Measurements from ENCODE around the gene FBH1. TPM values are rescaled to one million over a fixed set of nuclear protein-coding genes. Genes with fewer than 3 reads are reported as not detected.

FBH1 gene
- total and polyA plus RNA-seq, 4 donors = 19.9 to 58.4 (median 48.1) TPM

DNA sequence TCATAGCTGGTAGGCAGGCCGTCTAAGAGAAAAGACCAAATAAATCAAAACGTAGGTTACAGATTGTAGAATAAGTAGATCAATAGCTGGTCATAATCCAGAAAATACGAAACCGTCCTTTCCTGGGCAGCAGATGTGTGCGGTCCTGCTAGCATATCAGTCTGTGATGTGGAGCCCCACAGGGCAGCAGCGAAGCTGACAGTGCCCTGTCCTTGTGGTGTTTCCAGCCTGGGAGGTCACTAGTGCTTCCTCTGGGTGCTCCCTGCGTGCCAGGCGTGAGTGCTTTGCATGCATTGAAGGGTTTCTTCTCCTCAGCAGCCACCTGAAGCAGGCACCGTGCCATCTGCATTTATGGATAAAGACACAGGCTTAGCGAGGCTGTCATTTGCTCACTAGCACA lies 45.6 kb downstream of the FBH1 start:
- Histone ChIP-seq H3K27me3 (ENCODE audit: control insufficient read depth in 4 of 4, insufficient read depth in 4 of 4, low read length in 3 of 4) (no peaks in the 10 kb centered on the region), H3K9me3 (ENCODE audit: control insufficient read depth in 4 of 4, low read length in 3 of 4) (no peaks in the 10 kb centered on the region), H3K36me3 (ENCODE audit: control insufficient read depth in 4 of 4, insufficient read depth in 3 of 4, low read depth in 1 of 4, low read length in 3 of 4) (peaks cover 9 to 23% (median 18%) of the 10 kb centered on the region in 4 donors), H3K27ac (ENCODE audit: low read depth in 1 of 2, low read length in 2 of 2) (peak overlapping the region in 1 of 2 donors; percentile 23), H3K9ac (ENCODE audit: low read depth in 1 of 2, low read length in 2 of 2) (no peak overlapping the region), H3K4me3 (ENCODE audit: low read depth in 1 of 3, low read length in 3 of 3) (no peak overlapping the region), H3K4me1 (ENCODE audit: control insufficient read depth in 4 of 4, insufficient read depth in 4 of 4, low read length in 3 of 4) (peaks cover 9 to 15% (median 11%) of the 10 kb centered on the region in 4 donors)
- WGBS = 62% methylated on average over 10 of the region's 10 CpGs
- no peak for DNase-seq (ENCODE audit: low spot score)
- TF ChIP-seq NR2F2 (IDR thresholded peaks at IDR 0.05) (no peak), GABPA (IDR thresholded peaks at IDR 0.05 in 1 of 2, conservative IDR thresholded peaks at IDR 0.05 in 1 of 2) (no peak), HNF4A (conservative IDR thresholded peaks at IDR 0.05) (peak in 1 of 2 donors; percentile 12), RXRA (IDR thresholded peaks at IDR 0.05) (peak in 1 of 2 donors; percentile 12)
- TF ChIP-seq, protein P1, sequence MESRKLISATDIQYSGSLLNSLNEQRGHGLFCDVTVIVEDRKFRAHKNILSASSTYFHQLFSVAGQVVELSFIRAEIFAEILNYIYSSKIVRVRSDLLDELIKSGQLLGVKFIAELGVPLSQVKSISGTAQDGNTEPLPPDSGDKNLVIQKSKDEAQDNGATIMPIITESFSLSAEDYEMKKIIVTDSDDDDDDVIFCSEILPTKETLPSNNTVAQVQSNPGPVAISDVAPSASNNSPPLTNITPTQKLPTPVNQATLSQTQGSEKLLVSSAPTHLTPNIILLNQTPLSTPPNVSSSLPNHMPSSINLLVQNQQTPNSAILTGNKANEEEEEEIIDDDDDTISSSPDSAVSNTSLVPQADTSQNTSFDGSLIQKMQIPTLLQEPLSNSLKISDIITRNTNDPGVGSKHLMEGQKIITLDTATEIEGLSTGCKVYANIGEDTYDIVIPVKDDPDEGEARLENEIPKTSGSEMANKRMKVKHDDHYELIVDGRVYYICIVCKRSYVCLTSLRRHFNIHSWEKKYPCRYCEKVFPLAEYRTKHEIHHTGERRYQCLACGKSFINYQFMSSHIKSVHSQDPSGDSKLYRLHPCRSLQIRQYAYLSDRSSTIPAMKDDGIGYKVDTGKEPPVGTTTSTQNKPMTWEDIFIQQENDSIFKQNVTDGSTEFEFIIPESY (IDR thresholded peaks at IDR 0.05) = no peak
- TF ChIP-seq, protein P2, sequence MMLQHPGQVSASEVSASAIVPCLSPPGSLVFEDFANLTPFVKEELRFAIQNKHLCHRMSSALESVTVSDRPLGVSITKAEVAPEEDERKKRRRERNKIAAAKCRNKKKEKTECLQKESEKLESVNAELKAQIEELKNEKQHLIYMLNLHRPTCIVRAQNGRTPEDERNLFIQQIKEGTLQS (IDR thresholded peaks at IDR 0.05) = no peak

DNA sequence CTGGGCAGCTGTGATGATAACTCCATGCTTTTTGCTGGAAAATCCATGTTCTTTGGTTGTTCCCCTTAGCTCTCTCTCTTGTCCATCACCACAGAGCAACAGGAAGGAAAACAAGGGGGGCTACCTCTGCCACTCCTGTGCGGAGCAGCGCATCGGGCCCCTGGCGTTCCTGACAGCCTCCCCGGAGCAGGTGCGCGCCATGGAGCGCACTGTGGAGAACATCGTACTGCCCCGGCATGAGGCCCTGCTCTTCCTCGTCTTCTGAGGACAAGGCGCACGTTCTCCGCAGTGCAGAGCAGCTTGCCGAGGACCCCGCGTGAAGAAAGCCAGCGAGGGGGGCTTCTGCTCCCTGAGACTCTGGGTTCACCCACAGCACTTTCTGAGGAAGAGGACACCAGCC lies 47.0 kb downstream of the FBH1 start:
- WGBS = 97% methylated on average over 18 of the region's 18 CpGs
- peaks cover 5 to 8% (median 7%) of the 10 kb centered on the region in 4 donors for H3K4me1 ChIP-seq (ENCODE audit: control insufficient read depth in 4 of 4, insufficient read depth in 4 of 4, low read length in 3 of 4)
- DNase-seq (ENCODE audit: low spot score) = no peak
- no peak overlapping the region for H3K4me3 ChIP-seq (ENCODE audit: low read depth in 1 of 3, low read length in 3 of 3)
- H3K27me3 ChIP-seq (ENCODE audit: control insufficient read depth in 4 of 4, insufficient read depth in 4 of 4, low read length in 3 of 4) = no peaks in the 10 kb centered on the region
- H3K36me3 ChIP-seq (ENCODE audit: control insufficient read depth in 4 of 4, insufficient read depth in 3 of 4, low read depth in 1 of 4, low read length in 3 of 4) = peaks cover 9 to 23% (median 18%) of the 10 kb centered on the region in 4 donors
- TF ChIP-seq YY1 (IDR thresholded peaks at IDR 0.05) (no peak), HNF4G (IDR thresholded peaks at IDR 0.05) (no peak), FOXA1 (IDR thresholded peaks at IDR 0.05) (no peak), FOXA2 (IDR thresholded peaks at IDR 0.05) (no peak), GABPA (IDR thresholded peaks at IDR 0.05 in 1 of 2, conservative IDR thresholded peaks at IDR 0.05 in 1 of 2) (no peak), RXRA (IDR thresholded peaks at IDR 0.05) (no peak)
- TF ChIP-seq, protein P1 (IDR thresholded peaks at IDR 0.05) = no peak
- H3K9ac ChIP-seq (ENCODE audit: low read depth in 1 of 2, low read length in 2 of 2) = no peak overlapping the region
- H3K9me3 ChIP-seq (ENCODE audit: control insufficient read depth in 4 of 4, low read length in 3 of 4) = no peaks in the 10 kb centered on the region
- no peak overlapping the region for H3K27ac ChIP-seq (ENCODE audit: low read depth in 1 of 2, low read length in 2 of 2)

DNA sequence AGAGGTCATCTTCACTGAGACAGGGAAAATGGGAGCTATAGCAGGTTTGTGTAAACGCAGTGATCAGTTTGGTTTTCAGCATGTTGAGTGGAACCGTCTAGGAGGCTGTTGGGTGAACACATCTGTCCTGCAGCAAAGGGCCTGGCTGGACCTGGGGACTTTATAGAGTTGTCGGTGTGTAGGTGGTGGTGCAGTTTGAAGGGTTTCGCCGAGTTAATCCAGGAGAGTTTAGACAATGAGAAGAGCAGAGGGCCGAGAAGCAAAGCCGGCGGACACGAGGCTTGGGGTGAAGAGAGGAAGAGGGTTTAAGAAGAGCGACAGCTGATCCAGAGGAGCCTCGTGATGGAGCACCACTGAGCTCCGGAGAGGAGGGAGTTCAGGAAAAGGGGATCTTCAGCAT lies 48.2 kb downstream of the FBH1 start:
- no peak for TF ChIP-seq RXRA (IDR thresholded peaks at IDR 0.05)
- H3K27ac ChIP-seq (ENCODE audit: low read depth in 1 of 2, low read length in 2 of 2) = no peak overlapping the region
- peaks cover 9 to 23% (median 18%) of the 10 kb centered on the region in 4 donors for H3K36me3 ChIP-seq (ENCODE audit: control insufficient read depth in 4 of 4, insufficient read depth in 3 of 4, low read depth in 1 of 4, low read length in 3 of 4)
- no peaks in the 10 kb centered on the region for H3K27me3 ChIP-seq (ENCODE audit: control insufficient read depth in 4 of 4, insufficient read depth in 4 of 4, low read length in 3 of 4)
- WGBS = 93% methylated on average over 12 of the region's 12 CpGs
- H3K4me1 ChIP-seq (ENCODE audit: control insufficient read depth in 4 of 4, insufficient read depth in 4 of 4, low read length in 3 of 4) = peaks cover 3 to 6% (median 4%) of the 10 kb centered on the region in 4 donors
- no peaks in the 10 kb centered on the region for H3K9me3 ChIP-seq (ENCODE audit: control insufficient read depth in 4 of 4, low read length in 3 of 4)
- no peak overlapping the region for H3K9ac ChIP-seq (ENCODE audit: low read depth in 1 of 2, low read length in 2 of 2)
- H3K4me3 ChIP-seq (ENCODE audit: low read depth in 1 of 3, low read length in 3 of 3) = no peak overlapping the region
- DNase-seq (ENCODE audit: low spot score) = no peak
